Embryonic facial prominence (tissue), 1 donor: ENCODE results near the gene NEK9.

Experiments
- DNase-seq: peaks from one replicate; pipeline ENCODE4 v3.0.0-alpha.2; 2016; ENCODE audit errors: extremely low spot score

NEK9 gene

GRCh38 chr14:75067212-75067611 lies 59.6 kb downstream of the NEK9 start:
- DNase-seq: no peak

DNA sequence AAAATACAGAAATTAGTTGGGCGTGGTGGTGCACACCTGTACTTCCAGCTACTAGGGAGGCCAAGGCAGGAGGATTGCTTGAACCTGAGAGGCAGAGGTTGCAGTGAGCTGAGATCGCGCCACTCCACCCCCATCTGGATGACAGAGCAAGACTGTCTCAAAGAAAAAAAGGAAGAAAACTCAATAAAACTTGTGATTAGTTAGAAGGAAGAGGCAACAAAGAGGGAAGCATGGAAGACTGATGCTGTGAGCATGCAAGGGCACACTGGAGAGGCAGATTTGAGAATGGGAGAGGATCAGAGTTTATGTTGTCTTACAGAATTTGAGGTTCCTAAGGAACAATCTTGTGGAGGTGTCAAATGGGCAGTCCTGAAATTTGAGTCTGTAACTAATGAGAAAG lies 60.2 kb downstream of the NEK9 start:
- DNase-seq: no peak

DNA sequence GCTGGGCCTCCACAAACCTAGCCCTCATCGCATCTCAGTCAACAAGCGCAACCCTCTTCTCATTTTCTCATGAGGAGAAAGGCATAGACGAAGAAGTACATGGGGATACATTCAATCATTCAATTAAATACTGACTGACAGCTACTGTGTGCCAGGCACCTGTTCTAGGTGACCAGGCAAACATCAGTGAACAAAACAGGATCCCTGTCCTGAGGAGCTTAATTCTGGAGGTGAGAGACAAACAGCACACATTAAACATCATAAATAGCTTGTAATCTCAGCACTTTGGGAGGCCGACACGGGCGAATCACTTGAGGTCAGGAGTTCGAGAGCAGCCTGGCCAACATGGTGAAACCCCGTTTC lies 62.7 kb downstream of the NEK9 start:
- no peak for DNase-seq

DNA sequence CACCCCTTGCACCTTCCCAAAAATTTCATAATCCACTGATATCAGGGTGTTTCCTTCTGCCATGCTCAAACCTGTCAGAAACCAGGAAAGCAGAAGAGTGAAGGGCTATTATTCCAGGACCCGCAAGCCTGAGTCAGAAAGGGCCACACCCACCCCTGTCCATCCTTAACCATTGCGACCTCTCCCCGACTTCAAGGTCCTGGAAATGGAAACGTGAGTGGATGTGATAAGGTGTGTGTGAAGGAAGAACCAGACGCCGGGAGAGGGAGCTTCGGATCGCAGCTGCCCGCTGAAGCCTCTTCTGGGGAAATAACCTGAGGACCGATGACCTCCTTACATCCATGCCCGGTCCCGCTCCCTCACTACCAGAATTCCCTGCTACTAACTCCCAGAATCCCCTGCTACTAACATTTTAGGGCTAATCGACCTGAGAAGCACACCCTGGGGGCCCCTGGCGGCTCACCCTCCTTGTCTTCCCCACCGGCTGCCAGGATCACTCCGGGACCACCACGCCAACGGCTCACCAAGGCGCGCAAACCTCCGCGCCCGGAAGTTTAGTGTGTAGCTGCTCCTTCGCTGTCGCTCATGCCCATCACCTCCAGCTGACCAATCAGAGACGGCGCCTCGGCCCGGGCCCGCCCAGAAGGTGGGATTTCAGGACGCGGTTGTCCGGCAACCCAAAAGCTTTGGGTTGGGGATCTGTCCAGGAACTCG lies 63.2 kb downstream of the NEK9 start, which contains the start of gene ACYP1:
ACYP1 (minus strand) TSS at position 534 of the 714 bp plus-strand sequence; CDS start at position 63, 471 bp downstream.
- peak; percentile 80 for DNase-seq

GRCh38 chr14:75063013-75063412 lies 63.8 kb downstream of the NEK9 start:
- no peak for DNase-seq

DNA sequence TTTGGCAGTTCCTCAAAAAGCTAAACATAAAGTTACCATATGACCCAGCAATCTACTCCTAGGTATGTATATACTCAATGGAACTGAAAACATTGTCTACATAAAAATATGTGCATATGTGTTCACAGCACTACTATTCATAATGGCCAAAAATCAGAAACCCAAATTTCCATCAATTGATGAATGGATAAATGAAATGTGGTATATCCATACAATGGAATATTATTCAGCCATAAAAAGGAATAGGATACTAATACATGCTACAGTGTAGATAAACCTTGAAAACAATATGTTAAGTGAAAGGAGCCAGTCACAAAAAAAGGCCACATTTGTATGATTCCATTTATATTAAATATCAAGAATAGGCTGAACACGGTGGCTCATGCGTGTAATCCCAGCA lies 66.4 kb downstream of the NEK9 start:
- no peak for DNase-seq

GRCh38 chr14:75059642-75060041 lies 67.2 kb downstream of the NEK9 start:
- no peak for DNase-seq

GRCh38 chr14:75054421-75054820 lies 72.4 kb downstream of the NEK9 start:
- DNase-seq: no peak

DNA sequence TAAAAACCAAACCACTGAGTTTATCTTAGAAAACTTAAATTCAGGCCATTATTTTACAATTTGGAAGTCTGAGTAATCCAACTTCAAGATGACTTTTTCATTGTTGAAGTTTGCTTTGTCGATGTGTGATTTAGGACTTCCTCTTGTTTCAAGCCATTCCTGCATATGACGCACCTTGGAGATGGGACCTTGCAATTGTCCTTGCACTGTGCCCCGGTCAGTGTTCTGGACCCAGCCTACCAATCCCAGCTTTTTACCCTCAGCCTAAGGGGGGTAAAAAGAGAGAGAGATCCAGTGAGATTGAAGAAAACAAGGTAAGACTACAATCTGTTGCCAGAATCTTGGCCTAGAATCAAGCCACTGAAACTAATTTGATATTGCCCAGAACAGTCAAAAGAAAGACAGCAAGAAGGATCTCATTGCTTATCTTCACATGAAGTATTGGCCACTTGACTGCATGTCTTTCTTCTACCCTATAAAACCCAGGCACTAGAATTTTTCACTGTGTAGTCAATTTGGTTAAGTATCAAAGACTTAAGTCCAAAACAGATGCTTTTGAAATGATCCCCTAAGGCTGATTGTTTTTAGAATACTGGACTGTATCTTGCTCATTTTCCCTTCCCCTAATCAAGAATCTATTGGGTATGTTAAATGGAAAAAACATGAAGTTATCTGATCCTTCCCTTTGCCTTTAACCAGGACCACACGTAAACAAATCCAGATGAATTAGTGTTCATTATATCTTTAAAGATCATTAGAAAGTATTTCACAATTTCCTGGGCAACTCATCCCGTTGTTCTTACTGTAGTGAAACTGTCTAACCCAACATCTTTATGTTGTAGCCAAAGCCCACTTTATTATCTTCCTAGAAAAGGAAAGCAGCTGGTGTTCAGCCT lies 73.2 kb downstream of the NEK9 start:
- DNase-seq: no peak

DNA sequence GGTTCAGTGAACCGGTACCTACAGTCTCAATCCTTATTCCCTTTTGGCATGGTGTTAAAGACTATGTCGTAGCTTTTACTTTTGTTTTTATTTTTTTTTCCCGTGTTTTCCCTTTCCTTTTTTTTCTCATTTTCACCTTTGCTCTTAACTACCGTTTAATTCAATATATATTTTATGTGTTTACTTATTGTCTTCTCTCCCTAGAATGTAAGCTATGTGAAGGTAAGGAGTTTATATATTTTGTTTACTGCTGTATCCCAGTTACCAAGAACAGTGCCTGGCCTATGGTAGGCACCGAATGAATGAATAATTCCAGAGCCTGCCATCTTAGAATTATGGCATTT lies 75.3 kb downstream of the NEK9 start:
- no peak for DNase-seq

- DNase-seq: no peak
Observed at GRCh38 chr14:75050852-75051555, 75.8 kb downstream of the NEK9 start, which contains the start of gene MLH3. Gene MLH3, minus strand, starts transcription at chr14:75051467. Its CDS starts 1,812 bp downstream, at chr14:75049655.

DNA sequence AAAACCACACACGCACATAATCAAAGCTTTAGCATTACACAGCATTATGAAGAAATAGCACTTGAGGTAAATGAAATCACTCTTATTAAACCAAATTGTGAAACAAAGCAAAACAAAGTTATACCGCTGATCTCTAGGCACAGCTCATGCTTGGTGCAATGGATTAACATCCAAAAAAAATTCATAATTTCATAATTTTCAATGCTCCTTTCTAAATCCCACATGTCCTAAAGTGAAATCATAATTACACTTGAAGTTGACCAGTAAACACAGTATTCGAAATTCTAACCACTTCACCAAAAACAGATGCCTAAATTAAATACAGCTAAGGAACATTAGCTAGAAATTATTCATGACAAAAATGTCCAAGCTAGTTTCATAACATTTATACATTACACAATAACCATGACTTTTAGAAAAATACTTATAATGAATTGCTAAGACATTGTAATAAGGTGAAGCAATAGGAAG lies 77.1 kb downstream of the NEK9 start:
- DNase-seq: no peak

DNA sequence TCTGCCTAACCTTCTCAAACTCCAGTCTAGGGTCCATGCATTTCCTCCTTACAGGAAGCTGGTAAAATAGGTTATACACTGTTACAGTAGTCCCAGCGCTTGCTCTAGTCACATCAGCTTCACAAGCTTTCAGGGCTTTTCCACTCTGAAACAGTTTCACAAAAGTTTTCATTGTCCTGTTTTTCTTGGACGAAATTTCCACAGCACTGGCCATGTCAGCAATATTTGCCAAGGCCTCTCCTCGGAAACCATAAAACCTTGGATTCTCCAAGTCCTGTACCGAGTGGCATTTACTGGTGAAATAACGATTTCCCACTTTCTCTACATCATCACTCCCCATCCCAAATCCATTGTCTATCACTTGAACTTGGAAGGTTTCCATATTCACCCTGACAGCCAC lies 77.7 kb downstream of the NEK9 start:
- DNase-seq: no peak

DNA sequence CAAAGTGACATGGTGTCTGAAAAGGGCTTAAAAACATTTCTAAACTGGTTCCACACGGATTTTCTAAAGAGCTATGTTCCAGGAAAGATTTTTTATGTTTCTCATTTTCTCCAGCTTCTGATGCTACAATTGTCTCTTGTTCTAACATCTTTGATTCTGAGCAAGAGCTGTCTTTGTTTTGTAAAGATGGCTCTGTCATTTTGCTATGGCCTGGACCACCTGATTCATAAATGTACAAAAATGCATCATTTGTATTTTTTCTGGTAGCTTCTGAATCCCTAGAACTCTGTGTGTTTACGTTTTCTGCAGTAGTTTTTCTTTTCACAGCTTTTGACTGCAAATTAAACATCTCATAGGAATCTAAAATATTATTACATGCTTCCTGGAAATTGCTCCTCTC lies 78.7 kb downstream of the NEK9 start:
- DNase-seq: no peak

DNA sequence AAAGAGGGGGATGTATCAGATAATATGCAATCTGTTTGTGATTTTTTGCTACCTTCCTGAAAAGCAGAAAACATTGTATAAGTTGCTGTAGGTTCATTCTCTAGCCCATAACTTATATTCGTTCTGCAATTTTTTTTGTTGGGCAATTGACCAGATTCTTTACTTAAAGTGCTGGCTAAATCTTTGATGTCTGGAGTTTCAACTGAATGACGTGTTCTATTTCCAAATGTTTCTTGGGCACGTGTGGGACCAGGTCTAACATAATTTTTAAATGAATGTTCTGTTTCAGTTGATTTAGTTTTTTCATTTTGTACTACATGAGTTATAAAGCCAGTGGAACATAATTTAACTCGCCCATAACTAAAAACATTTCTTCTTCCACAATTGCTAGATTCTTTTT lies 79.3 kb downstream of the NEK9 start:
- no peak for DNase-seq

DNA sequence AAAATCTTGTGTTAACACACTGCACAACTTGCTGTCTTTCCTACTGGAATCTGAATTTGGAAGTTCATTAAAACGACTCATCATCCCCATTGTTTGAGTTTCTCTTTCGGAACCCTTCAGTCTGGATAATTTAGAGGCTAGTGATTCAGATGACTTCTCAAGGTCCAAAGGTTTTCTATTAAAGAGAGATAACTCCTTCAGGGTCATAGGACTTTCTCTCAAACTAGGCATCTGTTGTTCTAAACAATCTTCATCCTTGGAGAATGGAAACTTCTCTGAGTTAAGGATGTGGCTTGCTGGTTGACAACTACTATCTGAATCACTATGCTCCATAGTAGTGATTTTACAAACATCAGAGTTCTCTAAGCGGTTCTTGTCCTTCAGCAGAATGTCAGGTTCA lies 79.9 kb downstream of the NEK9 start:
- DNase-seq: no peak

DNA sequence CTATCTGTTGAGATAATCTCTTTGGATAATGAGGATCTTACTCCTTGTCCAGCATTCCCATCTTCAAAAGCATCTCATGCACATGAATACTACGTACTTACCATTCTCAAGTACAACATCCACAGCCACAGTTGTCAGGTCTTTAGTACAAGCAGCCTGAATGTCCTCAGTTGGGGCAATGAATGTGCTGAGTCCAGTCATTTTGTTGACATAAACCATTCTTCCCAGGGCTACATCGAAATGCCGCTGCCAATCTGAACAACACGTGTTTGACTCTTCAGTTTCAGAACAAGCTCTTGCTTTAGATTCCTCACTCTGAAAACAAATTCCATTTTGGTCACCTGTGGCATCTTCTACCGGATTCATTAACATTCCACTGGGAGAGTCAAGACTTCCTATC lies 80.6 kb downstream of the NEK9 start:
- no peak for DNase-seq

- DNase-seq: no peak
Observed at GRCh38 chr14:75044752-75045151, 82.1 kb downstream of the NEK9 start.

DNA sequence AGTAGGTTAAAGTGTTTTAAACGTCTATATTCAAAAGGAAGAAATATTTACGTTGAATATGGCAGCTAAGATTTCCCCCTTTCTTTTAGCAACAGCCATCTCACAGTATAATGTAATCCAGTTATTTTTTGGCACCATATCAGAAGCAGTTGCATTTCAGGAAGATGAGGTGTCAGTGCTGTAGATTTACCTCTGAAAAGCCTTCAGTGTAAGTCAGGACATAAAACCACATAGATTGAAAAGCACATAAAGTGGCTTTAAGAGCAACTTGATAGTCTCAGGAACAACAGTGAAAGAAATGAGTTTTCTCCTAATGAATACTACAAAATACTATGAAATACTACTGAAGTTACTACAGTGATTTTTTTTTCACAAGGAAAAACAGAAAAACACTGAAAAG lies 82.5 kb downstream of the NEK9 start:
- DNase-seq: no peak

DNA sequence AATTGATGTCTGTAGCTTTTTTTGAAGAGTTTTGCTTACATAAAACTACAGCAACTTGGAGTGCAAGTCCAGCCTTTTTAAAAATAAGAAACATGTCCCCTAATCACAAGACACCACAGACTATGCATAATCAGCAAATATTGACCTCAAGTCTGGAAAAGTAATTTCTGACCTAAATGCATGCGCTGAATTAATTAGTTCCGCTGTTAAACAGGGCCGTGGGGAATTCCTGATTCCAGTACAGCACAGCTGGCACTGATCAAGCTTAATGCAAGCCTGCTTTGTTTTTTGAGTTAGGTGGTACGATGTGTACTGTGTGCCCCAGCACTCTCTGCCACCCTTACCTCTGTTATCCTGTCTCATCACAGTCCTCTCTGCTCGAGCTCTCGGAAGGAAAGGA lies 84.8 kb downstream of the NEK9 start:
- DNase-seq: no peak

- no peak for DNase-seq
Observed at GRCh38 chr14:75041613-75042012, 85.2 kb downstream of the NEK9 start.

DNA sequence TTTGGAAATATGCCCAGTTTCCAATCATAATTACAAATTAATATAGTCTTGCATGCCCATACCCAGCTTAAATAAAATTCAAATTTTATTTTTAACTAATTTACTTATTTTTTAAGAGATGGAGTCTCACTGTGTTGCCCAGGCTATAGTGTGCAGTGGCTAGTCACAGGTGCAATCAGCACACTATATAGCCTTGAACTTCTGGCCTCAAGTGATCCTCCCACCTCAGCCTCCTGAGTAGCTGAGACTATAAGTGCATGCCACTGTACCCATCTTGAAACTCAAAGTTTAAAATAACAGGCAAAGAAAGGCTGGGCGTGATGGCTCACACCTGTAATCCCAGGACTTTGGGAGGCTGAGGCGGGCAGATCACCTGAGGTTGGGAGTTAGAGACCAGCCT lies 85.9 kb downstream of the NEK9 start:
- no peak for DNase-seq
